ENCODE results near the gene ELAVL3. TPM values are rescaled to one million over a fixed set of nuclear protein-coding genes. Genes with fewer than 3 reads are reported as not detected.

ELAVL3 gene
- total and polyA plus RNA-seq, 2 of the 8 experiments (the other 6 are each of a cell fraction or from before 2014, with no cell fraction given), result 0.80 to 1.0 TPM

DNA sequence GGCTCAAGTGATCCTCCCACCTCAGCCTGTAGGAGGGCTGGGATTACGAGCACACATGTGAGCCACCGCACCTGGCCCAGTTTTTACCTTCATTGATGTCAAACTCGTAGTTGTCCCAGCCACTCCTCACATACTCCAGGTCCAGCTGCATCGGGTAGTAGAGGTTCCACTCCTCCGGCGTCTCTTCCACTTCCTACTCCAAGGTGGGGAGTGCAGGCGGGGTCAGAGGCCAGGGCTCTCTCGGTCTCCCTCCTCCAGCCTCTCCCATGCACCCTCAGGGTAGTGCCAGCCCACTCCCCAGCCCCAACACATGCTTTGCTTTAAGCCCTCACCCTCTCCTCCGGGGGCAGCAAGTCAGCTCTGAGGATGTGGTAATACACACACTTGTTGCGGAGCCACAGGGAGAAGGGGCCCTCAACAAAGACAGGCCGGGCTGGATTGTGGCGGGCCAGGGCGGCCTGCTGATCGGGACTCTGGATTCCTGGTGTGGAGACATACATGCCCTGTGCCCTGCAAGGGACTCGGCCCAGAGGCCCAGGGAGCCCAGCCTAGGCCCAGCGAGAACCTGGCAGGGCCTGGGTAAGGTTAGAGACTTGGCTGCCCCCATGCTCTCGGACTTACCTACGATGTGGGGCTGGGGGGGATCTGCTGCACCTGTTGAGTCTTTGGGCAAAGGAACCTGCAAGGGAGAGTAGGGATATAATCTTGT, 26.7 kb upstream of the ELAVL3 start:
- Histone ChIP-seq H2BK20ac (ENCODE audit: low read length) (no peak overlapping the region), H2AFZ (ENCODE audit: low read length) (no peak overlapping the region), H3K4ac (replicated peaks; ENCODE audit: insufficient read length, low read depth, low read length) (no peak overlapping the region), H3K4me3 (ENCODE audit: extremely low read depth in 1 of 4, insufficient read depth in 2 of 4, low read depth in 3 of 4, low read length in 4 of 4) (no peak overlapping the region), H3K27ac (ENCODE audit: low read depth, low read length) (no peak overlapping the region), H3K9ac (replicated peaks in 1 of 4; ENCODE audit: extremely low read depth in 1 of 4, low read depth in 3 of 4, low read length in 3 of 4) (no peak overlapping the region), H3K23me2 (ENCODE audit: low read depth, low read length) (0 out of 2 replicates have a peak, but pooled peaks cover 2% of the 10 kb centered on the region), H3K27me3 (replicated peaks in 1 of 4; ENCODE audit: control insufficient read depth in 3 of 4, extremely low read depth in 1 of 4, insufficient read depth in 3 of 4, low read length in 3 of 4) (no peaks in the 10 kb centered on the region), H3K79me2 (ENCODE audit: control insufficient read depth in 1 of 2, insufficient read depth in 2 of 2, low read length in 2 of 2) (no peaks in the 10 kb centered on the region; a peak in 1 of 4 replicates), H3K36me3 (ENCODE audit: control insufficient read depth in 2 of 4, insufficient read depth in 4 of 4, low read length in 3 of 4) (peaks cover 0 to 4% (median 0%) of the 10 kb centered on the region in 4 experiments; a peak in 2 of 8 replicates), H3K4me2 (ENCODE audit: insufficient read depth in 1 of 2, low read depth in 2 of 2, low read length in 2 of 2) (no peak overlapping the region), H4K91ac (replicated peaks; ENCODE audit: insufficient read length, low read length) (no peak overlapping the region), H2BK120ac (replicated peaks; ENCODE audit: low read depth, low read length) (no peak overlapping the region), H3K23ac (ENCODE audit: insufficient read length) (no peak overlapping the region), H2BK15ac (ENCODE audit: low read length) (no peak overlapping the region), H2BK5ac (ENCODE audit: low read depth, low read length) (no peak overlapping the region), H2BK12ac (ENCODE audit: low read depth, low read length) (no peak overlapping the region), H3K4me1 (replicated peaks in 1 of 4; ENCODE audit: control insufficient read depth in 3 of 4, insufficient read depth in 4 of 4, low read length in 3 of 4) (peaks cover 3 to 4% (median 4%) of the 10 kb centered on the region in 4 experiments; a peak in 6 of 7 replicates), H3K79me1 (ENCODE audit: low read depth, low read length) (peaks cover 4% of the 10 kb centered on the region), H3K9me3 (ENCODE audit: insufficient read depth in 2 of 2, low read depth in 1 of 2, low read length in 1 of 2) (no peaks in the 10 kb centered on the region), H4K8ac (ENCODE audit: extremely low read depth, insufficient read depth, low read length) (no peak overlapping the region; the same call in 1 of the 2 replicates), H3K14ac (ENCODE audit: insufficient read length) (no peak overlapping the region), H4K5ac (ENCODE audit: insufficient read length, low read depth, low read length) (no peak overlapping the region), H4K20me1 (replicated peaks in 1 of 2; ENCODE audit: control insufficient read depth in 1 of 2, insufficient read depth in 2 of 2, low read length in 2 of 2) (peaks cover 2% of the 10 kb centered on the region in 2 experiments), H2AK5ac (ENCODE audit: low read depth, low read length) (no peak overlapping the region), H3K56ac (replicated peaks; ENCODE audit: insufficient read length, low read depth, low read length) (no peak overlapping the region), H3K18ac (ENCODE audit: extremely low read depth, low read length) (no peak overlapping the region)
- FAIRE-seq (no peak), DNase-seq (ENCODE audit: low read depth in 1 of 2, low spot score in 2 of 2) (no peak)
- WGBS, 2 experiments (ENCODE audit: extremely low coverage in 1 of 2, insufficient coverage in 1 of 2, insufficient read length in 1 of 2, insufficient replicate concordance in 2 of 2, low coverage in 1 of 2, low lambda C conversion rate in 2 of 2, missing lambda C conversion rate in 1 of 2), result 88% methylated on average over 18 of the region's 18 CpGs; no CpG with 5 or more reads in 1 of the 2 experiments
- POLR2A ChIA-PET (ENCODE audit: partially characterized antibody), result interaction anchor here (0.6 to 2.8 kb wide), 4 partner anchors 8 to 31 kb away, joined by 3 to 7 read pairs (median 4); partner anchors contain the start of gene CNN1
- CTCF ChIA-PET (ENCODE audit: partially characterized antibody), result interaction anchor here (0.6 to 0.7 kb wide), 2 partner anchors 23 to 84 kb away, joined by 3 read pairs; no protein-coding TSS in a partner anchor
- no peak for TF ChIP-seq POLR2AphosphoS5 (IDR thresholded peaks at IDR 0.05; ENCODE audit: low read depth, low read length)
- no peak for TF ChIP-seq PHF8 (conservative IDR thresholded peaks at IDR 0.05; ENCODE audit: low read depth, low read length)
- no peak for TF ChIP-seq BCL11A (IDR thresholded peaks at IDR 0.05; ENCODE audit: low read depth in 2 of 2, low read length in 2 of 2)
